ENCODE results near the gene TMEM119. TPM values are rescaled to one million over a fixed set of nuclear protein-coding genes. Genes with fewer than 3 reads are reported as not detected.
A peak's percentile ranks its signal among the peaks of the same experiment; 100 is the strongest.

The TMEM119 gene
- total RNA-seq, 1 experiment from 2014 or later = not detected

GRCh38 chr12:108572166-108572790, 25.6 kb downstream of the TMEM119 start:
- no peak for DNase-seq
- no peak overlapping the region for H3K4me3 Mint-ChIP-seq (ENCODE audit: low read depth, unreplicated experiment)
- CTCF ChIA-PET = interaction anchor here (1.1 kb wide), 1 partner anchor 521 kb away, joined by 4 read pairs; no protein-coding TSS in a partner anchor

GRCh38 chr12:108571609-108572165, 26.2 kb downstream of the TMEM119 start:
- Mint-ChIP-seq H3K27me3 (ENCODE audit: unreplicated experiment) (peaks cover 25% of the 10 kb centered on the region), H3K27ac (ENCODE audit: unreplicated experiment) (no peak overlapping the region), H3K36me3 (ENCODE audit: insufficient read depth, unreplicated experiment) (peaks cover 35% of the 10 kb centered on the region), H3K9me3 (ENCODE audit: low read depth, unreplicated experiment) (no peaks in the 10 kb centered on the region), H3K4me1 (ENCODE audit: low read depth, unreplicated experiment) (no peaks in the 10 kb centered on the region), H3K4me3 (ENCODE audit: low read depth, unreplicated experiment) (no peak overlapping the region)
- TF ChIP-seq CTCF (IDR thresholded peaks at IDR 0.05; ENCODE audit: unreplicated experiment) = no peak
- DNase-seq = no peak
- intact Hi-C loops (cut with micrococcal nuclease; ENCODE audit: unreplicated experiment) = loop anchor here (2.0 kb wide), 1 partner anchor 47 kb away; no protein-coding TSS in a partner anchor
- no TSS peak for BruUV-seq (replicated peaks)
- CTCF ChIA-PET = interaction anchor here (1.0 kb wide), 1 partner anchor 47 kb away, joined by 3 read pairs; no protein-coding TSS in a partner anchor

More at GRCh38 chr12:108572166-108572790, 25.6 kb downstream of the TMEM119 start:
- H3K4me1 Mint-ChIP-seq (ENCODE audit: low read depth, unreplicated experiment) = no peaks in the 10 kb centered on the region
- peaks cover 29% of the 10 kb centered on the region for H3K36me3 Mint-ChIP-seq (ENCODE audit: insufficient read depth, unreplicated experiment)
- no peak overlapping the region for H3K27ac Mint-ChIP-seq (ENCODE audit: unreplicated experiment)
- no peaks in the 10 kb centered on the region for H3K9me3 Mint-ChIP-seq (ENCODE audit: low read depth, unreplicated experiment)
- no TSS peak for BruUV-seq (replicated peaks)
- H3K27me3 Mint-ChIP-seq (ENCODE audit: unreplicated experiment) = peaks cover 31% of the 10 kb centered on the region
- TF ChIP-seq CTCF (IDR thresholded peaks at IDR 0.05; ENCODE audit: unreplicated experiment) = no peak
- intact Hi-C loops (cut with micrococcal nuclease; ENCODE audit: unreplicated experiment) = no loop called here

GRCh38 chr12:108570743-108571608, 26.9 kb downstream of the TMEM119 start:
- intact Hi-C loops (cut with micrococcal nuclease; ENCODE audit: unreplicated experiment) = loop anchor here (2.0 kb wide), 1 partner anchor 48 kb away; no protein-coding TSS in a partner anchor

More at GRCh38 chr12:108570743-108571608, 26.9 kb downstream of the TMEM119 start:
- Mint-ChIP-seq H3K36me3 (ENCODE audit: insufficient read depth, unreplicated experiment) (peaks cover 39% of the 10 kb centered on the region), H3K27ac (ENCODE audit: unreplicated experiment) (no peak overlapping the region), H3K27me3 (ENCODE audit: unreplicated experiment) (peaks cover 23% of the 10 kb centered on the region), H3K9me3 (ENCODE audit: low read depth, unreplicated experiment) (no peaks in the 10 kb centered on the region), H3K4me1 (ENCODE audit: low read depth, unreplicated experiment) (peaks cover 6% of the 10 kb centered on the region), H3K4me3 (ENCODE audit: low read depth, unreplicated experiment) (no peak overlapping the region)
- TF ChIP-seq CTCF (IDR thresholded peaks at IDR 0.05; ENCODE audit: unreplicated experiment) = peak; percentile 16
- BruUV-seq (replicated peaks) = no TSS peak
- CTCF ChIA-PET = interaction anchor here (1.0 kb wide), 1 partner anchor 47 kb away, joined by 3 read pairs; no protein-coding TSS in a partner anchor
- DNase-seq = no peak

All from Calu3 (cell line).